Thyroid gland (tissue), 4 donors: ENCODE measurements around the gene USP11. TPM values are rescaled to one million over a fixed set of nuclear protein-coding genes. Genes with fewer than 3 reads are reported as not detected.

ENCODE experiments used
- DNase-seq, 2 donors: peaks; one replicate each; pipeline ENCODE4 v3.0.0-alpha.2; 2019
- H3K27ac ChIP-seq, 3 donors: fragments of 200-600 bp; sonication (generic); 1 replicate in 2 of 3; 2 replicates in 1 of 3; pipeline ENCODE4 v1.5.1; 2016 to 2019; ENCODE audit warnings: mild to moderate bottlenecking in 1 of 3, moderate library complexity in 1 of 3
- H3K27me3 ChIP-seq: fragments of 200-600 bp; sonication (generic); one replicate; pipeline ENCODE4 v1.5.1; 2019
- H3K36me3 ChIP-seq, 2 donors: fragments of 200-600 bp; sonication (generic); one replicate each; pipeline ENCODE4 v1.5.1; 2016 to 2019
- H3K4me1 ChIP-seq, 2 donors: fragments of 200-600 bp; sonication (generic); one replicate each; pipeline ENCODE4 v1.5.1; 2017 to 2019
- H3K4me3 ChIP-seq, 3 donors: fragments of 200-600 bp; sonication (generic); replicated peaks in 1 of 3; 1 replicate in 2 of 3; 2 replicates in 1 of 3; pipeline ENCODE4 v1.5.1; 2016; ENCODE audit warnings: mild to moderate bottlenecking in 1 of 3
- H3K9me3 ChIP-seq: fragments of 200-600 bp; sonication (generic); one replicate; pipeline ENCODE4 v1.5.1; 2017
- CTCF ChIP-seq, 6 experiments: fragments of 200-600 bp in 3 of 6; fragments of 450-650 bp in 3 of 6; sonication (generic) in 3 of 6; IDR thresholded peaks; one replicate each; pipeline ENCODE4 v1.5.1; 2016 to 2019; ENCODE audit warnings: antibody characterized with exemption in 6 of 6, mild to moderate bottlenecking in 2 of 6, inconsistent platforms in 1 of 6, moderate library complexity in 1 of 6
- POLR2A ChIP-seq, 2 donors: fragments of 450-650 bp; IDR thresholded peaks; one replicate each; pipeline ENCODE4 v1.6.1; 2017; ENCODE audit warnings: antibody characterized with exemption in 2 of 2, mild to moderate bottlenecking in 2 of 2, moderate library complexity in 1 of 2
- WGBS, 2 donors: methylation state at CpG; one replicate each; pipeline ENCODE4 v1.1.5; 2017; 5-methylcytosine and 5-hydroxymethylcytosine counted together
- intact Hi-C: fragments of 100-400 bp; cut with DNase I; formaldehyde crosslinking; loops from one replicate; pipeline ENCODE4 v1.15.1; 2023
- total RNA-seq, 4 donors: library from RNA; depleted of rRNA; stranded (reverse); fragments of >200 nt; gene quantifications; one replicate each; pipeline ENCODE4 v1.2.3, GENCODE V29; 2016

The USP11 gene
- total RNA-seq, 4 donors from 2014 or later: 61.9 to 128 (median 86.8) TPM

GRCh38 chrX:47230136-47230868 is 2.5 kb upstream of the USP11 start:
- no peak overlapping the region for H3K27ac ChIP-seq
- peaks cover 0 to 6% of the 10 kb centered on the region in 2 donors for H3K4me1 ChIP-seq
- H3K4me3 ChIP-seq: no peak overlapping the region
- H3K27me3 ChIP-seq: no peaks in the 10 kb centered on the region
- no peak for DNase-seq
- TF ChIP-seq CTCF (IDR thresholded peaks at IDR 0.05): no peak
- TF ChIP-seq POLR2A (IDR thresholded peaks at IDR 0.05): no peak
- peaks cover 29% of the 10 kb centered on the region in 2 donors for H3K36me3 ChIP-seq
- 88 to 94% methylated on average over 5 of the region's 5 CpGs for WGBS, 2 donors
- intact Hi-C loops: no loop called here
- no peaks in the 10 kb centered on the region for H3K9me3 ChIP-seq

GRCh38 chrX:47231167-47231566 is 1.6 kb upstream of the USP11 start:
- intact Hi-C loops: no loop called here
- Histone ChIP-seq H3K9me3 (no peaks in the 10 kb centered on the region), H3K27me3 (no peaks in the 10 kb centered on the region), H3K4me1 (peaks cover 0 to 6% of the 10 kb centered on the region in 2 donors), H3K27ac (no peak overlapping the region), H3K36me3 (peaks cover 20 to 21% of the 10 kb centered on the region in 2 donors), H3K4me3 (no peak overlapping the region)
- no peak for DNase-seq
- 63 to 69% methylated on average over 1 to 2 of the region's 2 CpGs for WGBS, 2 donors
- no peak for TF ChIP-seq CTCF (IDR thresholded peaks at IDR 0.05)
- no peak for TF ChIP-seq POLR2A (IDR thresholded peaks at IDR 0.05)

GRCh38 chrX:47232197-47232802 is 509 bp upstream of the USP11 start:
- Histone ChIP-seq H3K4me3 (peak overlapping the region in 1 of 3 donors; percentile 40), H3K27ac (peak overlapping the region; percentile 83 to 98 (median 95)), H3K36me3 (peaks cover 9 to 11% of the 10 kb centered on the region in 2 donors), H3K4me1 (peaks cover 0 to 6% of the 10 kb centered on the region in 2 donors), H3K9me3 (no peaks in the 10 kb centered on the region), H3K27me3 (no peaks in the 10 kb centered on the region)
- WGBS, 2 donors: 44 to 76% methylated on average over 3 to 5 of the region's 8 CpGs
- TF ChIP-seq CTCF (IDR thresholded peaks at IDR 0.05) (no peak), POLR2A (IDR thresholded peaks at IDR 0.05) (no peak)
- peak in 1 of 2 donors; percentile 9 for DNase-seq
- intact Hi-C loops: no loop called here

- TF ChIP-seq CTCF (IDR thresholded peaks at IDR 0.05) (no peak), POLR2A (IDR thresholded peaks at IDR 0.05) (peak; percentile 12 to 89)
- Histone ChIP-seq H3K27me3 (no peaks in the 10 kb centered on the region), H3K4me1 (peaks cover 0 to 6% of the 10 kb centered on the region in 2 donors), H3K9me3 (no peaks in the 10 kb centered on the region), H3K36me3 (peaks cover 5 to 6% of the 10 kb centered on the region in 2 donors), H3K27ac (peak overlapping the region; percentile 88 to 98 (median 95)), H3K4me3 (peak overlapping the region in 2 of 3 donors; percentile 25 to 40)
- WGBS, 2 donors: 0 to 1% methylated on average over 27 to 41 of the region's 51 CpGs
- peak; percentile 95 to 96 for DNase-seq
- intact Hi-C loops: no loop called here
Observed at GRCh38 chrX:47233333-47234113, 714 bp downstream of the USP11 start.
